ENCODE results near the gene GJD3. TPM values are rescaled to one million over a fixed set of nuclear protein-coding genes. Genes with fewer than 3 reads are reported as not detected.

The GJD3 gene
- total and polyA plus RNA-seq, 2 donors (not counting 3 experiments of a cell fraction or from before 2014, with no cell fraction given): 0.10 to 0.40 TPM

DNA sequence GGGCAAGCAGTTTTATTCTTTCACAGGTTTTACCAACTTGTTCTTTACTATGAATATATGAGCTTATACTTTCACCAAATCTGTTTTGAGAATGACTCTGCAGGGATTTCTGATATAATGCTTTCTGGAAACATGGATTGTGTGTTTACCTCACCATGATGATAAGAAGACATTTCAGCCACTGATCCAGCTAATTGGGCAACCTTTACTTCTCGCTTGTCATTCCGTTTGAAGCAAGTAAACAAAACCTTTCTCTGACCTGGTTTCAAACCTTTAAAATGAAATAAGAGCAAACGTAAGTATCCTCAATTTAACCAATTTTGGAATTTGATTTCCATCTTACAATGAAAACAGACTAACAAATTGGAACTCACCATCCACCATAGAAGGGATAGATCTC is 39.5 kb upstream of the GJD3 start:
- Histone ChIP-seq H3K4me3 (replicated peaks in 1 of 3; ENCODE audit: insufficient read depth in 1 of 3, low read depth in 1 of 3, low read length in 3 of 3) (no peak overlapping the region), H3K9me3 (replicated peaks; ENCODE audit: control insufficient read depth, insufficient read depth, low read length) (no peaks in the 10 kb centered on the region), H3K36me3 (ENCODE audit: control insufficient read depth in 2 of 2, extremely low read depth in 1 of 2, insufficient read depth in 2 of 2, low read length in 2 of 2) (peaks cover 0 to 48% of the 10 kb centered on the region in 2 experiments), H3K9me1 (replicated peaks; ENCODE audit: control insufficient read depth, extremely low read depth, insufficient read depth, low read length) (no peaks in the 10 kb centered on the region), H3K27ac (ENCODE audit: insufficient read depth, low read depth, low read length) (no peak overlapping the region), H3K4me2 (ENCODE audit: insufficient read depth, low read length) (no peak overlapping the region), H4K20me1 (replicated peaks; ENCODE audit: control insufficient read depth, extremely low read depth, insufficient read depth, low read length) (no peaks in the 10 kb centered on the region), H3K27me3 (ENCODE audit: control insufficient read depth in 2 of 2, insufficient read depth in 2 of 2, low read length in 2 of 2) (no peaks in the 10 kb centered on the region), H3K9ac (replicated peaks; ENCODE audit: extremely low read depth, insufficient read depth, low read length) (no peak overlapping the region), H2AFZ (ENCODE audit: low read depth, low read length) (no peak overlapping the region), H3K79me2 (ENCODE audit: control insufficient read depth, insufficient read depth, low read length) (peaks cover 11% of the 10 kb centered on the region), H3K4me1 (ENCODE audit: control insufficient read depth, extremely low read depth, insufficient read depth, low read length) (no peaks in the 10 kb centered on the region)
- dilution Hi-C loops (cut with MboI; ENCODE audit: extremely low pct_ligation_motif_present, low sequenced_read_pairs) (no loop called here), intact Hi-C loops (cut with micrococcal nuclease) (no loop called here)
- DNase-seq (ENCODE audit: low read depth, low spot score): no peak
- no TSS peak for BruUV-seq (replicated peaks)
- TF ChIP-seq, protein P1, sequence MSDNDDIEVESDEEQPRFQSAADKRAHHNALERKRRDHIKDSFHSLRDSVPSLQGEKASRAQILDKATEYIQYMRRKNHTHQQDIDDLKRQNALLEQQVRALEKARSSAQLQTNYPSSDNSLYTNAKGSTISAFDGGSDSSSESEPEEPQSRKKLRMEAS (IDR thresholded peaks at IDR 0.05; ENCODE audit: insufficient read depth, insufficient read length): no peak
- CTCF ChIA-PET: no interaction called here
- POLR2A ChIA-PET: no interaction called here
- no peak for FAIRE-seq

DNA sequence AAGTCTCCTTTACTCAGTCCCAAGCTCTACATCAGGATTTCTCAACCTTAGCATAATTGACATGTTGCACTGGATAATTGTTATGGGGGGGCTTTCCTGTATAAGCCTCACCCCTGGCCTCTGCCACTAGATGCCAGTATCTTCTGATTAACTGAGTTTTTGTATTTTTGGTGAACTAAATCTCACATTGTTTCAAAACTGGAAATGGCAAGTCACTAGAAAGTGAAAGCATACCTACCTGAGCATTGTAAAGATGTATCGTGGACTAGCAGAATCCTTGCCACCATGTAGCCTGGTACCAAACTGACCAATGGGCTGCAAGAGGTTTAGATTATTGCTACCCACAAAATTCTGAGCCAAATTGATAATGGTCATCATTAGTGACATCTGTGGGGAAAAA is 38.1 kb upstream of the GJD3 start:
- intact Hi-C loops (cut with micrococcal nuclease): no loop called here
- H3K9me1 ChIP-seq (replicated peaks; ENCODE audit: control insufficient read depth, extremely low read depth, insufficient read depth, low read length): no peaks in the 10 kb centered on the region
- no peak overlapping the region for H3K9ac ChIP-seq (replicated peaks; ENCODE audit: extremely low read depth, insufficient read depth, low read length)
- ChIA-PET POLR2A (no interaction called here), CTCF (interaction anchor here (0.8 to 1.6 kb wide), 2 partner anchors 8 to 73 kb away, joined by 3 to 4 read pairs; no protein-coding TSS in a partner anchor)
- BruUV-seq (replicated peaks): no TSS peak
- no peaks in the 10 kb centered on the region for H3K27me3 ChIP-seq (ENCODE audit: control insufficient read depth in 2 of 2, insufficient read depth in 2 of 2, low read length in 2 of 2)
- H3K4me3 ChIP-seq (replicated peaks in 1 of 3; ENCODE audit: insufficient read depth in 1 of 3, low read depth in 1 of 3, low read length in 3 of 3): no peak overlapping the region
- H4K20me1 ChIP-seq (replicated peaks; ENCODE audit: control insufficient read depth, extremely low read depth, insufficient read depth, low read length): no peaks in the 10 kb centered on the region
- no peaks in the 10 kb centered on the region for H3K4me1 ChIP-seq (ENCODE audit: control insufficient read depth, extremely low read depth, insufficient read depth, low read length)
- TF ChIP-seq POLR2AphosphoS5 (IDR thresholded peaks at IDR 0.05; ENCODE audit: insufficient read depth, low read depth, low read length) (no peak), EZH2 (IDR thresholded peaks at IDR 0.05; ENCODE audit: borderline replicate concordance, low read depth, low read length, severe bottlenecking) (no peak), GATA2 (IDR thresholded peaks at IDR 0.05; ENCODE audit: insufficient read depth, insufficient read length, low read depth, low read length) (no peak), JUN (IDR thresholded peaks at IDR 0.05; ENCODE audit: borderline replicate concordance, insufficient read depth, insufficient read length, low read depth) (no peak)
- TF ChIP-seq, protein P1 (IDR thresholded peaks at IDR 0.05; ENCODE audit: insufficient read depth, insufficient read length): no peak
- no peak for FAIRE-seq
- H3K79me2 ChIP-seq (ENCODE audit: control insufficient read depth, insufficient read depth, low read length): peaks cover 9% of the 10 kb centered on the region
- dilution Hi-C loops (cut with MboI; ENCODE audit: extremely low pct_ligation_motif_present, low sequenced_read_pairs): no loop called here
- H3K36me3 ChIP-seq (ENCODE audit: control insufficient read depth in 2 of 2, extremely low read depth in 1 of 2, insufficient read depth in 2 of 2, low read length in 2 of 2): peaks cover 0 to 45% of the 10 kb centered on the region in 2 experiments
- H3K4me2 ChIP-seq (ENCODE audit: insufficient read depth, low read length): no peak overlapping the region
- H2AFZ ChIP-seq (ENCODE audit: low read depth, low read length): no peak overlapping the region
- H3K27ac ChIP-seq (ENCODE audit: insufficient read depth, low read depth, low read length): no peak overlapping the region
- no peaks in the 10 kb centered on the region for H3K9me3 ChIP-seq (replicated peaks; ENCODE audit: control insufficient read depth, insufficient read depth, low read length)
- DNase-seq (ENCODE audit: low read depth, low spot score): no peak

Measured in endothelial cell of umbilical vein (primary cell).